ENCODE results near the gene TNFRSF12A. TPM values are rescaled to one million over a fixed set of nuclear protein-coding genes. Genes with fewer than 3 reads are reported as not detected.

TNFRSF12A gene
- total RNA-seq, 1 donor from 2014 or later: 44.3 TPM

DNA sequence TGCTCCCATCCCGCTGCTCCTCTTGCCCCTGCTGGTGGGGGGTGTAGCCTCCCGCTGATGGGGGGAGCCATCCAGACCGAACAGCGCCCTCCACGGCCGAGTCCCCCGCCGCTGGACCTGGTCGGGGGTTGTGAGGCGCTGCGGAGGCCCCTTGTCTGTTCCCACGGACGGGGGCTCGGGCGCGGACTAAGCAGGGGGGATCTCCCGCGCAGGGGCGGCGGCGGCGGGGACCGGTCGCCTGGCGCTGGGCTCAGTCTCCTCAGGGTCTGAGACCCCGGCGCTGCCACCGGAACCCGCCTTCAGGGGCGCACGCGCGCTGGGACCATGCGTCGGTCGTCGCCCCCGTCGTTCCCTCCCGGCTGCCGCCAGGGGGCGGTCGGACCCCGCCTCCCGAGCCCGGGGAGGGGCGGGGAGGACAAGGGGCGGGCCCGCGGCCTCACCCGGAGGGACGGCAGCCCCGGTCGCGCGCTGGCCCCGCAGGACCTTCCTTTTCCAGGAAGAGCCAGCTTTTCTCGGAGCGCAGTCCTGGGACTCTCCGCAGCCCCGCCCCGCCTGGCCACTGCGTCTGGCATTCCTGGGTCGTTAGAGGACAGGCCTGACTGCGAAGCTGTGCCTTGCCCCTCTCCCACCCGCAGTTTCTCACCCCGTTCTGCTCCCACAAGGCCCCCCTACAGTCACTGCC lies 39.0 kb downstream of the TNFRSF12A start:
- TF ChIP-seq, protein P1, sequence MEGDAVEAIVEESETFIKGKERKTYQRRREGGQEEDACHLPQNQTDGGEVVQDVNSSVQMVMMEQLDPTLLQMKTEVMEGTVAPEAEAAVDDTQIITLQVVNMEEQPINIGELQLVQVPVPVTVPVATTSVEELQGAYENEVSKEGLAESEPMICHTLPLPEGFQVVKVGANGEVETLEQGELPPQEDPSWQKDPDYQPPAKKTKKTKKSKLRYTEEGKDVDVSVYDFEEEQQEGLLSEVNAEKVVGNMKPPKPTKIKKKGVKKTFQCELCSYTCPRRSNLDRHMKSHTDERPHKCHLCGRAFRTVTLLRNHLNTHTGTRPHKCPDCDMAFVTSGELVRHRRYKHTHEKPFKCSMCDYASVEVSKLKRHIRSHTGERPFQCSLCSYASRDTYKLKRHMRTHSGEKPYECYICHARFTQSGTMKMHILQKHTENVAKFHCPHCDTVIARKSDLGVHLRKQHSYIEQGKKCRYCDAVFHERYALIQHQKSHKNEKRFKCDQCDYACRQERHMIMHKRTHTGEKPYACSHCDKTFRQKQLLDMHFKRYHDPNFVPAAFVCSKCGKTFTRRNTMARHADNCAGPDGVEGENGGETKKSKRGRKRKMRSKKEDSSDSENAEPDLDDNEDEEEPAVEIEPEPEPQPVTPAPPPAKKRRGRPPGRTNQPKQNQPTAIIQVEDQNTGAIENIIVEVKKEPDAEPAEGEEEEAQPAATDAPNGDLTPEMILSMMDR (IDR thresholded peaks at IDR 0.05; ENCODE audit: unreplicated experiment): peak; percentile 91
- H3K27ac Mint-ChIP-seq: peak overlapping the region; percentile 90

DNA sequence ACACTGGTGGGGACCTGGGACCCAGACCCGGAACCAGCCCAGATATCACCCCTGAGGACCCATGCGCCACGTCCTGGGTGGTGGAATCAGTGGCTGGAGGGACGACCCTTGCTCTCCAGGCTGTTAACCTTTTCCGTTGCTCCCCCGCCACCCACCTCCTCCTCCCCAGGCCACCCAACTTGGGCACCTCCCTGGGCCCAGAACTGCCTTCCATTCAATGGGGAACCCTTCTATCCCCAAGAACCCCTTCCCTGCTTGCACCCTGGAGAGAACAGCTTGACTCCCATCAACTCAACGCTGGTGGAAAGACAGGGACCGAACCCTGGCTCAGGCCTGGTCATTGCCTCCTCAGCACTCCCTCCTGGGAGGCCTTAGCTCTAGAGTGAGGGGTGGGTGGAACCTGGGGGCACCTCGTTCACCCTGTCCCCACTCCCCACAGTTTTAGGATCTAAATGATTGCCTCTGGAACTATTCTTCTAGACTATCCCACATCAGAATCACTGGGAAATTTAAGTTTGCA lies 39.6 kb downstream of the TNFRSF12A start:
- H3K4me3 Mint-ChIP-seq (ENCODE audit: low read depth): peak overlapping the region; percentile 69
- H3K27ac Mint-ChIP-seq: peak overlapping the region; percentile 90
- peaks cover 5% of the 10 kb centered on the region for H3K4me1 Mint-ChIP-seq (ENCODE audit: low read depth)
- H3K9me3 Mint-ChIP-seq (ENCODE audit: low read depth): no peaks in the 10 kb centered on the region
- no peak for DNase-seq (ENCODE audit: low spot score, unreplicated experiment)
- H3K27me3 Mint-ChIP-seq: peaks cover 28% of the 10 kb centered on the region
- TF ChIP-seq, protein P1 (IDR thresholded peaks at IDR 0.05; ENCODE audit: unreplicated experiment): no peak
- H3K36me3 Mint-ChIP-seq (ENCODE audit: insufficient read depth): peaks cover 4% of the 10 kb centered on the region

More for the DNA sequence above, 39.0 kb downstream of the TNFRSF12A start:
- H3K27me3 Mint-ChIP-seq: peaks cover 30% of the 10 kb centered on the region
- peak; percentile 94 for DNase-seq (ENCODE audit: low spot score, unreplicated experiment)
- no peaks in the 10 kb centered on the region for H3K9me3 Mint-ChIP-seq (ENCODE audit: low read depth)
- H3K4me3 Mint-ChIP-seq (ENCODE audit: low read depth): peak overlapping the region; percentile 80
- peaks cover 5% of the 10 kb centered on the region for H3K4me1 Mint-ChIP-seq (ENCODE audit: low read depth)
- peaks cover 5% of the 10 kb centered on the region for H3K36me3 Mint-ChIP-seq (ENCODE audit: insufficient read depth)

DNA sequence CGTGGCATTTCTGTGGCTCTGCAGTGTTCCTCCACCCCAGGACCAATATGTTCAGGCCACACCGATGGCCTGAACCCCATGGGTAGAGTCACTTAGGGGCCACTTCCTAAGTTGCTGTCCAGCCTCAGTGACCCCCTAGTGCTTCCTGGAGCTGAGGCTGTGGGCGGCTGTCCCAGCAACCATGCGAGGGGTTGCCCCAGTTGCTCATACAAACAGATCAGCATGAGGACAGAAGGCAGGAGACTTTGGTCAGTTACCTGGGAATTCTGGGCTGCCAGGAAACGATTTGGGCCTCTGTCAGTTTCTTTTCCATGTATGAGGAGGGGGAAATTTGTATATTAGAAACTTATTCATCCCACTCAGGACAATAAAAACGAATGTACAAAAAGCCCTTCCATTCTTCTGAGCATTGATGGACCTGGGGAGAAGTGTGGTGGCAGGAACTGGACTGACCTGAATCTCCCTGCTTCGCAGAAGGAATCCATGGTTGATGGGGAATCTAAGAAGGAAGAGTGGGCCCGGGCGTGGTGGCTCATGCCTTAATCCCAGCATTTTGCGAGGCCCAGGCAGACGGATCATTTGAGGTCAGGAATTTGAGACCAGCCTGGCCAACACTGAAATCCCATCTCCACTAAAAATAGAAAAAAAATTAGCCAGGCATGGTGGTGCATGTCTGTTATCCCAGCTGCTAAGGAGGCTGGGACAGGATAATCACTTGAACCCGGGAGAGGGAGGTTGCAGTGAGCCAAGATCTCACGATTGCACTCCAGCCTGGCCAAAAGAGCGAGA lies 40.4 kb downstream of the TNFRSF12A start:
- Mint-ChIP-seq H3K4me3 (ENCODE audit: low read depth) (peak overlapping the region; percentile 69), H3K9me3 (ENCODE audit: low read depth) (no peaks in the 10 kb centered on the region), H3K4me1 (ENCODE audit: low read depth) (peaks cover 5% of the 10 kb centered on the region), H3K27ac (no peak overlapping the region), H3K36me3 (ENCODE audit: insufficient read depth) (peaks cover 2% of the 10 kb centered on the region), H3K27me3 (peaks cover 27% of the 10 kb centered on the region)
- no peak for DNase-seq (ENCODE audit: low spot score, unreplicated experiment)
- TF ChIP-seq, protein P1 (IDR thresholded peaks at IDR 0.05; ENCODE audit: unreplicated experiment): no peak

DNA sequence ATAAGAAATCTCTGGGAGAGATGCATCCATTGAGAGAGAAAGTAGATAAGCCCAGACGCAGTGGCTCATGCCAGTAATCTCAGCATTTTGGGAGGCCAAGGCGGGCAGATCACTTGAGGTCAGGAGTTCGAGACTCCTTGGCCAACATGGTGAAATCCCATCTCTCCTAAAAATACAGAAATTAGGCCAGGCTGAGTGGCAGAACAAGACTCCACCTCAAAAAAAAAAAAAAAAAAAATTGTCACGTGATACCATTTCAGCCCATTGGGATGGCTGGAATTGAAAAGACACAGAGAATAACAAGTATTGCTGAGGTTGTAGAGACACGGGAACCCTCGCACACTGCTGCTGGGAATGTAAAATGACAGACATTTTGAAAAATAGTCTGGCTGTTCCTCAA lies 42.4 kb downstream of the TNFRSF12A start:
- Mint-ChIP-seq H3K27ac (no peak overlapping the region), H3K27me3 (peaks cover 23% of the 10 kb centered on the region), H3K4me1 (ENCODE audit: low read depth) (peaks cover 5% of the 10 kb centered on the region), H3K9me3 (ENCODE audit: low read depth) (no peaks in the 10 kb centered on the region), H3K36me3 (ENCODE audit: insufficient read depth) (no peaks in the 10 kb centered on the region), H3K4me3 (ENCODE audit: low read depth) (no peak overlapping the region)
- DNase-seq (ENCODE audit: low spot score, unreplicated experiment): no peak
- TF ChIP-seq, protein P1 (IDR thresholded peaks at IDR 0.05; ENCODE audit: unreplicated experiment): no peak

DNA sequence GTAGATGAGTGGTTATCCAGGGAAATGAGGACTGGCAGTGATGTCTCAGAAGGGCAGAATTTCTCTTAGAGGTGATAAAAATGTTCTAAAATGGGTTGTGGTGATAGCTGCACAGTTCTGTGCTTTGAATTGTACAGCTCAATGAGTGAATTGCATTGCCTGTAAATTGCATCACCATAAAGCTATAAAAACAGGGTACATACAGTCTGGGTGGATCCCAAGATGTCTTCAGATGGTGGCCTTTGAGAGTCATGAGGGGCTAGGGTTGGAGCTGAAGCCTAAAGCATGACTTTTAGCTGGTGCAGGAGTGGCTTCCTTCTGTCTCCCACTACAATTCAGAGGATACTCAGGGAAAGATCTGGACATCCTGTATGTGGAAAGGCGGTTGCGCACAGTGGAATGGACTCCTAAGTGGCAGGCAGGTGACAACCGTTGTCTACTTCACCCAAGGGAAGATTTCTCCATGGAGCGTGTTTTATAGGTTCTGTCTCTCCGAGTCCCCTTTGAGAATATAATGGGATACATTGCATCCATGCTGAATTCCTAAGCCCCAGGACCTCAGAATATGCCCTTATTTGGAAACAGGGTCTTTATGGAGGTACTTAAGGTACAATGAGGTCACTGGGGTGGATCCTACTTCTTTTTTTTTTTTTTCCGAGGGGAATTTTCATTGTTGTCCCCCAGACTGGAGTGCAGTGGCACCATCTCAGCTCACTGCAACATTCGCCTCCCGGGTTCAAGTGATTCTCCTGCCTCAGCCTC lies 43.6 kb downstream of the TNFRSF12A start:
- no peak for DNase-seq (ENCODE audit: low spot score, unreplicated experiment)
- no peaks in the 10 kb centered on the region for H3K9me3 Mint-ChIP-seq (ENCODE audit: low read depth)
- peaks cover 5% of the 10 kb centered on the region for H3K4me1 Mint-ChIP-seq (ENCODE audit: low read depth)
- TF ChIP-seq, protein P1 (IDR thresholded peaks at IDR 0.05; ENCODE audit: unreplicated experiment): no peak
- H3K27me3 Mint-ChIP-seq: peaks cover 21% of the 10 kb centered on the region
- no peak overlapping the region for H3K27ac Mint-ChIP-seq
- H3K4me3 Mint-ChIP-seq (ENCODE audit: low read depth): no peak overlapping the region
- H3K36me3 Mint-ChIP-seq (ENCODE audit: insufficient read depth): no peaks in the 10 kb centered on the region

Measured in progenitor cell of endocrine pancreas (in vitro differentiated cells).